NCI-H524 treated with DMSO at 0.1 percent for 48 hours (cell line): Measurements from ENCODE around the gene DMXL1.
"Not testable (repeated sequence)": the region's sequence is repeated elsewhere in the genome, so short reads cannot be mapped to it uniquely, and the experiment has no call there.

Experiments
- DNase-seq: peaks from one replicate; lab custom pipeline; 2025; lab: John Stamatoyannopoulos, UW

Gene DMXL1

DNA sequence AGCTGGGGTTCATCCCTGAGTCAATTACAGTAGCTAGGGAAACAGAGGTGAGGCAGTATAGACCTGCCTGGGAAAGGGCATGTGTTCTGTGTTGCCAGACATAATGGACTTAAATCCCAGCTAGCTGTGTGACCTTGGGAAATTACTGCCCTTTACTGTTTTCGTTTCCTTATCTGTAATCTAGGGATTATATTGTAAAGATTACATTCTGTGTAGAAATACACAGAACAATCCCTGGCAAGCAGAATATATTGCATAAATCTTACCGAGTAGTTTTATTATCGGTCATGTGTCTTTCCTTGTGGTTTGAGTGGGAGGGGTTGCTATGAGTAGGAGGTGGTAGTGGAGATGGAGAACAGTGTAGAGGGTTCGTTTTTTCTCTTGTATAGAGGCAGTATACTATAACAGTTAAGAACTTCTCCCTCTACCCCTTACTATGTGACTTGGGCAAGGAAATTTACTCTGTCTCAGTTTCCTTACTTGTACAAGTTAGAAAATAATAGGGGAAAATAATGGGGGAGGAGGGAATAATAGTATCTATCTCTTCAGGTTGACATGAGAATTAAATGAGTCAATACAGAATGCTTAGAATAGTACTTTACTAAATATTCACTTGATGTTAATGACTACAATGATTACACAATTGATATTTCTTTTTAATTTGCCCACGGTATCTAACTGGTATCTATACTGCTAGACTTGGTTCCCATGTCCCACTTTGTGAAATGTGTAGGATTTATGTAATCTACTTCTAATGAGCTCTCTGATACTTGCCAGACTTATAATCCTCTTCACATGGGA, 7.1 kb upstream of the DMXL1 start:
- no peak for DNase-seq

DNA sequence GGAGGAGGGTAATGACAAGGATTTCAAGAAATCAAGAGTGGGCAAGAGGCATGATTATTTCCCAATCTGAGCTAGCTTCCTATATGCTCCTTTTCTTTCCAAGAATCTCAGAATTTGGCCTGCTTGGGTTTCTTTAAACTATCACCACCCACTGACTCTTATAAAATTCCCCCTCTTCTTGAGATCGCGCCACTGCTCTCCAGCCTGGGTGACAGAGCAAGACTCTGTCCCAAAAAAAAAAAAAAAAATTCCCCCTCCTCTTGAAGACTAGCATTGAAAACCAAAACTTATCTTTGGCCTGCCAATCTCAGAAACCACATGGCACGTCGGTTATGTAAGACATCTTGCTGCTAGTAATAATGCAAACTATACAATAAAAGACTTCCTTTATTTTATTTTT, 3.4 kb upstream of the DMXL1 start:
- DNase-seq: no peak

DNA sequence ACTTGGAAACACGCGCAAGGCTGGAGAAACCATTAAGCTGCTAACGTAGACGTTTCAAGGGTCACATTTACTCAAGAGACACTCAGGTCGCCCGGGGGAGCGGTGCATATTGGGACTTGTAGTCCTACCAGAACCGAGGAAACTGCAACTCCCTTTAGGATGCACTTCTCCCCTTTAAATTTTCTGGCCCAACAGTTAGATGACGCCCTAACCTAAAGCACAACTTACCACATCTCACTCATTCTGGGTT, 384 bp upstream of the DMXL1 start:
- peak; percentile 86 for DNase-seq

DNA sequence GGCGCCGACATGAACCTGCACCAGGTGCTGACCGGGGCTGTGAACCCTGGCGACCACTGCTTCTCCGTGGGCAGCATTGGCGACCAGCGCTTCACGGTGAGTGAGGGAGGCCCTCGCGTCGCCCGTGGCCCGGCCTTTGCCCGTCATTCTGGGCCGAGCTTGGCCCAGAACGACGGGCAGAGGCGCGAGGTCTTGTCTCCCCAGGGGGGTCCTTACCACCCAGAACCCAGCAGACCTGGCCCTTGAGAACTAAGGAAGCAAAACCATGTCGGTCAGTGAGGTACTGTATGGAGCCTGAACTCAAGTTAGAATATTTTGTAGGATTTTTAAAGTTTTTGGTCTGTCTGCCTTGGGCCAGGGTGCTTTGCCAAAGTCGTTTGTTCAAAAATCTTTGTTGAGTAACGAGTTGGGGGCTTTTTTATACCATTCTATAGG, 691 bp downstream of the DMXL1 start:
- no peak for DNase-seq

DNA sequence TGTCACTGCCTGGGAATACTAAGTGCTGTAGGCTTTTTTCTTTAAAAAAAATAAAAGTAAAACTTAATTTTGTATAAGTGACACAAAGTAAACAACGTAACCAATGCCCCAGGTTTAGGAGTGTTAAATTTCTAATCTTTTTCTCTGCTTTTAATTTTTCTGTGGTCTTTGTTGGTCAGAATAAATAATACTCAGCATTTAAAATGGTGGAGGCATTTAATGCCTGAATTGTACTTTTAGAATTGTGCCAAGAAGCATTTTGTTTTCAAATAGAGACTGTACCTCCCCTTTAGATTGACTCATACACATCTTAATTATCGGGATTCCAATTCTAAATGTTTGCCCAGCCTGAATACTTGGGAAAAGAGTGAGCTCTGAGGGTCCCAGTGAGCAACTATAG, 1.6 kb downstream of the DMXL1 start:
- no peak for DNase-seq

DNA sequence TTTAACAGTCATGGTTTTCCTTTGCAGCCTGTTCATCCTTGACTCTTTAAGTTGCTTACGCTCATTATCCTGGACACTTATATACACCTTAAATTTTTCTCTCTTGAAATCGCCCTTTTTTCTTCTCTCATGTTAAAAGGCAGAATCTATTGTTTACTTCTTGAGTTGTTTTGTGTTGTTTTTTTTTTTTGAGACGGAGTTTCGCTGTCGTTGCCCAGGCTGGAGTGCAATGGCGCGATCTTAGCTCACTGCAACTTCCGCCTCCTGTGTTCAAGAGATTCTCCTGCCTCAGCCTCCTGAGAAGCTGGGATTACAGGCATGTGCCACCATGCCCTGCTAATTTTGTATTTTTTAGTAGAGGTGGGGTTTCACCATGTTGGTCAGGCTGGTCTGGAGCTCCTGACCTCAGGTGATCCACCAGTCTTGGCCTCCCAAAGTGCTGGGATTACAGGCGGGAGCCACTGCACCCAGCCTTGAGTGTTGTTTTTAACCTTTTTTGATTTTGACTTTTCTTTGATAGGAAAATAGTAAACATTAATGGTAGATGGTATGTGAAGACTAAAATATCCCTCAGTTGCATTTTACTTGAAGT, 3.0 kb downstream of the DMXL1 start:
- not testable (repeated sequence) for DNase-seq

DNA sequence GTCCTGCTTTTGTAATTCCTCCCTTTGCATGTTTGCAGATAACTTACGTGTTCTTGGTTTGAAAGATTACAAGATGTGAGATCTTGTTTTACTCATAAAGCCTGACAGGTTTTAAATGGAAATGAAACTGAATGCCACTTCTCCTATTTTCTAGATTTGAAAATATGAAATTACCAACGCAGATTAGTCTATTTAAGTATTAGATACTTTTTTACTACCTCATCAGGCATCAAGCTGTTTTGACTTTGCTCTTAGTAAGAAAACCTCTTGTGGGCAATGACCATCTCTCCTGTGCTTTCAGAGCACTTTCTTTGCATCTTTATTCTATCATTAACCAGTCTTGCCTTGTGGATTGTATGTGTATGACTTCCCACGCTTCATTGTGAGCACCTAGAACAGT, 3.5 kb downstream of the DMXL1 start:
- DNase-seq: no peak

DNA sequence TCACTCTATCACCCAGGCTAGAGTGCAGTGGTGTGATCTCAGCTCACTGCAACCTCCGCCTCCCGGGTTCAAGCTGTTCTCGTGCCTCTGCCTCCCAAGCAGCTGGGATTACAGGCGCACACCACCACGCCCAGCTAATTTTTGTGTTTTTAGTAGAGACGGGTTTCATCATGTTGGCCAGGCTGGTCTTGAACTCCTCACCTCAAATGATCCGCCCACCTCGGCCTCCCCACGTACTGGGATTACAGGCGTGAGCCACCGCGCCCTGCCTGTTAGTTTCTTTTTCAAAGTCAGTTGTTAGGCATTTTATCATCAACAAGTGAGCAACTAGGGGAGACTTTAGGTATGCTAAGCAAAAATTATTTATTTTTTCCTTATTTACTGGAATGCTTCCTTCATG, 4.4 kb downstream of the DMXL1 start:
- not testable (repeated sequence) for DNase-seq

DNA sequence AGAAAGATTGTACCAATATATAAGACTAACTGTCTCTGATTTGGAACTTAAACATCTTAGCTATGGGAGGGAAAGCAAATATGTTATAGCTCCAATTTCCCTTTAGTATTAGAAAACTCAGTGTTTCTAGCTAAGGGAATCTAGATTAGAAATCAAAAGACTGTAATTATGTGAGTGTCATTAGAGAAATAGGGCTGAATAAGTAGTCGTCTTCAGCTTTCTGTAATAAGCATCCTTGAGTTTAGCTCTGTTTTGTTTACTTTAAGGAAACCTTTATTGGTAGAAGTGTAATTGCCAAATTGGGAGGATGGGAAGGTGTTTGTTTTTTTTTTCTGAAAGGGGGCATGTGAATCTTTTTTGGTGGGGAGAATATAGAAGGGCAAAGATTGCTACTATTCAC, 5.2 kb downstream of the DMXL1 start:
- DNase-seq: no peak

DNA sequence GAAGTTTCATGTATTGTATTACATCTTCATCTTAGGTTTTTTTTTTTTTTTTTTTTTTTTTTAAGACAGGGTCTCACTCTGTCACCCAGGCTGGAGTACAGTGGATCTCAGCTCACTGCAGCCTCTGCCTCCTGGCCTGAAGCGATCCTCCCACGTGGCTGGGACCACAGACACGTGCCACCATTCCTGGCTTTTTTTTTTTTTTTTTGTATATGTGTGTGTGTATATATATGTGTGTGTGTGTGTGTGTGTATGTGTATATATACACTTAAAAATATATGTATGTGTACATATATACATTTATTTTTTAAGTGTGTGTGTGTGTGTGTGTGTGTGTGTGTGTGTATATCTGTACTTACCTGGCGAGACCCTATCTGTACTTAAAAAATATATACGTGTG, 6.6 kb downstream of the DMXL1 start:
- no peak for DNase-seq

DNA sequence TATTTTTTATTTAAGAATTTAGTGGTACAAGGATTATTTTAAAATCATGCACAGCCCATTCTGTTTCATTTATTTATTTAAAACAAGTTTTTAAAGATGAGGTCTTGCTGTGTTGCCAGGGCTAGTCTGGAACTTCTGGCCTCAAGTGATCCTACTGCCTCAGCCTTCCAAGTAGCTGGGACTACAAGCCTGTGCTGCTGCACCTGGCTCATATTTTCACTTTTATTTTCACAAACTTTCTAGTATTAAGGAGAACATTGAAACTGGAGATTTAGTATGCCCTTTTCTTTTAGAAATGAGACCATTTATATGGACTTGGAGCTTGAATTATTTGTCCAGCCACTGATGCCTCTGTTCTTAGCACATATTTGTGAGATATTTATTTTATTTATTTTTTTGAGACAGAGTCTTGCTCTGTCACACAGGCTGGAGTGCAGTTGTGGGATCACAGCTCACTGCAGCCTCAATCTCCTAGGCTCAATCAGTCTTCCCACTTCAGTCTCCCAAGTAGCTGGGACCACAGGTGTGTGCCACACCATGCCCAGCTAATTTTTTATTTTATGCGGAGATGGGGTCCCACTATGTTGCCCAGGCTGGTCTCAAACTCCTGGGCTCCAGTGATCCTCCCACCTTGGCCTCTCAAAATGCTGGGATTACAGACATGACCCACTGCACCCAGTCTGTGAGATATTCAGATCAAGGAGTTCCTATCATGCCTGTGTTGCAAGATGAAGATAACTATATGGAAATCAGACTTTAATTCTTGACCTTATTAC, 7.4 kb downstream of the DMXL1 start:
- DNase-seq: no peak

DNA sequence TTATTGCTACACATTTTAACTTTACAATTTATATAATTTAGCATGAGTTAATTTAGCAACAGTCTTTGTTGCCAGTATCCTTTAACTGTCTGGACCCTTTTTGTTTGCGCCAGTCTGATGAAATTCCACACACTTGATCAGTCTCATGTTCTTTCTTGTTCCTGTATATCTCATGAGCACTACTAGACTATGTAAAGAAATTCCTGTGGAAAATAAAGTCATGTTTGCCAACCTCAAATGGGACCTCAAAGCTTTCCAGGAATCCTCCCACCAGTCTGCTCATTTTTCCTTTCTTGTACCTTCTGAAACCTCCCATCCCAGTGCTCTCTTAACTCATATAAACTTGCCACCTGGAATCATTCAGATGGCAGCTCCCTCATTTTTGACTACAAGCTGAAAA, 8.0 kb downstream of the DMXL1 start:
- DNase-seq: no peak

DNA sequence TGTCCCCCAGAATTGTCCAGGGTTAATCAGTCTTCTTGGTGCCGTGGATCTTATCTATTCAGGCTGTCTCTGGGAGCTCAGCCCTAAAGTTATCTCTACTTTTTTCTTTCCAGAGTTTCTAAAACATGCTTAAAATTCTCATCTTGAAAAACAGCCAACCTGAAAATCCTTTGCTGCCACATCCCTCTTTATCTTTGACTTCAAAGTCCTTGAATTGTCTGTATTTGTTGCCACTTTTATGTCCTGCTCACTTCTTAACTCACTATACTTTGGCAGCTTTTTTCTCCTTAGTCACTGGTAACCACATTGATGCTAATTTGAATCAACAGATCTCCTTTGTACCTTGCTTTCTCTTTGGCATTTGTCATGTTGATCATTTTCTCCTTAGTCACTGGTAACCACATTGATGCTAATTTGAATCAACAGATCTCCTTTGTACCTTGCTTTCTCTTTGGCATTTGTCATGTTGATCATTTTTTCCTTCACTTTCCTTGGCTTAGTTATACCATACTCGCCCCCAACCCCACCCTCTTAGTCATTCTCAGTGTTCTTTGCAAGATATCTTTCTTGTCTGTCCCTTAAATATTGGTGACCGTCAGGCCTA, 8.5 kb downstream of the DMXL1 start:
- no peak for DNase-seq

DNA sequence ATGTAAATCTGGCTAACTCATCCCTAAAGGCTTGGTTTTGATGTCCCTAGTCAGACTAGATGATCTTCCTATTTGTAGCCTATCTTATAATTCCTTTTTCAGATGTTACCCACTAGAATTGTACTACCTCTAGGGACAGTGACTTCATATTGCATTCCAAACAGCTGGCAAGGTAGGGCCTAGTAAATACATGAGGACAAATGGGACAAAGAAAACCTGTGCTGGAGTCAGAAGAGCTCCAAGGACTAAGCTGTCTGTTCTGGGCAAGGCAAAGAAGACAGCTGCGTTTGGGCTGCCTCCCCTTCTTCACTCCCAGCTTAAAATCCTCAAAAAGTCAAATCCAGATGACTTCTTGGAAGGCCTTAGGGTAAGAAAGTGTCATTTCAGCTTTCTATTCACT, 10.0 kb downstream of the DMXL1 start:
- DNase-seq: no peak

DNA sequence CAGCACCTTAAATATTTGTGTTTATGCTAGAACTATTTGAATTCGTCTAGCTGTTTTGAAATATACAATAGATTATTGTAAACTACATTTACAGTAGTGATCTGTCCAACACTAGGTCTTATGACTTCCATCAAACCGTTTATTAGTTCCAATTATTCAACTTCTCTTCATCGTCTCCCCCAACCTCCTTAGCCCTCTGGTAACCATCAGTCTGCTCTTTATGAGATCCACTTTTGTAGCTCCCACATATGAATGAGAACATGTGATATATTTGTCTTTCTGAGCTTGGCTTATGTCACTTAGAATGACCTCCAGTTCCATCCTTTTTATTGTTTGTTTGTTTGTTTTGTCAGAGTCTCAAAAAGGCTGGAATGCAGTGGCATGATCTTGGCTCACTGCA, 11.8 kb downstream of the DMXL1 start:
- no peak for DNase-seq

DNA sequence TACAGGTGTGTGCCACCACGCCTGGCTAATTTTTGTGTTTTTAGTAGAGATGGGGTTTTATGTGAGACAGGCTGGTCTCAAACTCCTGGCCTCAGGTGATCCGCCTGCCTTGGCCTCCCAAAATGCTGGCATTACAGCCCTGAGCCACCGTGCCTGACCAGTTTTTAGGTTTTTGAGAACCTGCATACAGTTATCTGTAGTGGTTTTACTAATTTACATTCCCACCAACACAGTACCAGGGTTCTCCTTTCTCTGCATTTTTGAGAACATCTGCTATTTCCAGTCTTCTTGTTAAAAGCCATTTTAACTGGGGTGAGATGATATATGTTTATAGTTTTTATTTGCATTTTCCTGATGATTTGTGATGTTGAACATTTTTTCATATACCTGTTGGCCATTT, 12.8 kb downstream of the DMXL1 start:
- no peak for DNase-seq

DNA sequence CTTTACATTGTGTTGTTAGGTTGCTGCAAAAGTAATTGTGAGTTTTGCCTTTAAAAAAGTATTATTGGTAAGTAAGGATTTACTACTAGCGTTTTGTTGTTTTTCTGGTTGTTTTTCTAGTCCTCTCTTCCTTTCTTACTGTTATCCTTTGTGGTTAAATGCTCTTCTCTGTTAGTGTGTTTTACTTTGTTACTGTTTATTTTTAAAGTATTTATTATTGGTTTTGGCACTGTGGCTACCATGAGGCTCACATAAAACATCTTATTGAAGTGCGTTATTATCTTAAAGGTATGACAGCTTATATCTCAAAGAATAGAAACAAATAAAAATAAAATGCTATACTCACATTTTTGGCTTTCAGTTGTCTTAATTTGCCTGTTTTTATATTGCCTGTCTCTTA, 17.6 kb downstream of the DMXL1 start:
- no peak for DNase-seq

DNA sequence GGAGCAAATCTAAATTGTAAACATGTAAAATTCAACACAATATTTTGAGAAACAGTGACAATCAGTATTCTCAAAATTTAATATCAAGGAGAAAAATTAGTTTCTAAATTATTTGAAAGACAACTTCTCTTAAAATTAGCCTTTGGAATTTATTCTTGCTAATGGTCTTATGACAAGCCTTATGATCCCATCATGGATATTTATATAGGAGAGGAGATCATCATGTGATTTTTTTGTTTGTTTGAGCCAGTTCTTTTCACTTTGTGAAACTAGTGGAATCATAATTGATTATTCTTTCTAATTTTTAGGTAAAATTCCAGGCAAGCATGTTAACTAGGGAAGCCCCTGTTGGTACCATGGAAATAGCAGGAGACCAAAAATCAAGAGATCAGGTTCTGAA, 24.7 kb downstream of the DMXL1 start:
- DNase-seq: no peak

DNA sequence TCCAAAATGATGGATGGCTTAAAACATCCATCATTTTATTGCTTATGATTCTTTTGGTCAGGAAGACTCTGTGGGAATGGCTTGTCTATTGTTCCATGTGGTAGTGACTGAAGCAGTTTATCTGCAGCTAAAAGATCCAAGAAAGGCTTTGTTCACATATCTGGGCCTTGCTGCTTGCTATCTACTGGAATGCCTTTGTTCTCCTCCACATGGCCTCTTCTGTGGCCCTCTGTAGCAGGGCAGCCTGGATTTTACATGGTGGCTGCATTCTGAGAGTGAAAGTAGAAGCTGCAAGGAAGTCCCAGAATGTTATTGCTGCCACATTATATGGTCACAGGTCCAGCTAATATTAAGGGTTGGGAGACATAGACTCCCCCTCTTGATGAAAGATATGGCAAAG, 35.1 kb downstream of the DMXL1 start:
- DNase-seq: no peak

DNA sequence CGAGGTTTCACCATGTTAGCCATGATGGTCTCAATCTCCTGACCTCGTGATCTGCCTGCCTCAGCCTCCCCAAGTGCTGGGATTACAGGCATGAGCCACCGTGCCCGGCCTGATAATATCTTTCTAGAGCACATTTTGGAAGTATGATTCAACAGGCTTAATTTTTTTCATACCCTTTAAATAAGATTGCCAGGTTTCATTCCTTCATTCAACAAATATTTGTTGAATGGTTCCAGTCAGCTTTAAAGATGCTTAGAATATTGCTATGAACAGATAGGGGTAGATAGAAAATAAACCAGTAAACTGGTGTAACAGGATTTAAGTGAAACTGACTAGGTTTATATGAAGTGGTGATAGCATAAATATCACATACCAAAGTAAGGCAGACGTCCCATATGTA, 41.3 kb downstream of the DMXL1 start:
- no peak for DNase-seq

DNA sequence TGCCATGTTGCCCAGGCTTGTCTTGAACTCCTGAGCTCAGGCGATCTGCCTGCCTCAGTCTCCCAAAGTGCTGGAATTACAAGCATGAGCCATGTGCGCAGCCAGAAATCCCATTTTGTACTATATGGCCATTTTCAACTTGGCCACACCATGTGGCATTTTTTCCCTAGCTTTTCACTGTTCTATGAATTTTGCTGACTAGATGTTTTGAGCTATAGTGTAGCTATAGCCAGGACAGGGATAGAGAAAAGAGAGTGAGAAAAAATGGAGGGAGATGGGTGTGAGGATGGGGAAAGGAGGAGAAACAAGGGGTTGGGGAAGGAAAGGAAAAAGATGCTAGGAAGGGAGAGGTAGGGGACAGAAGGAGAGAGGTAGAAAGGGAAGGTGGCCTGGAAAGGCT, 46.4 kb downstream of the DMXL1 start:
- no peak for DNase-seq

DNA sequence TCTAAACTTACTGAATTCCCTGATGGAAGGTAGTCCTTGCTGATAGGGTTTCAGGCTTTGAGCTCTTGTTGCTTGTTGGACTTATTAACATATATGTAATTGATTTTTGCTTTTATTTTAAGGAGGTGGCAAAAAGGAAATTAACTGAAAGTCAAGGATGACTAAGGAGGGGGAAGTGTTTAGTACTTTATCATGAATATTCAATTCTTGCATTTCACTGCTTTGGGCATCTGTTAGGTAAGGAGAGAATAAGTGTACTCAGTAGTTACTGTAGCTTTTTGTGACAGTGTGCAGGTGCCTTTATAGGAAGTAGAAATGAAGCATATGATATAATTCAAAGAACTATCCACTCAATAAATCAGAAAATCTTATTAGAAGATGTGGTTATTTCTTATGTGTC, 47.1 kb downstream of the DMXL1 start:
- DNase-seq: no peak

DNA sequence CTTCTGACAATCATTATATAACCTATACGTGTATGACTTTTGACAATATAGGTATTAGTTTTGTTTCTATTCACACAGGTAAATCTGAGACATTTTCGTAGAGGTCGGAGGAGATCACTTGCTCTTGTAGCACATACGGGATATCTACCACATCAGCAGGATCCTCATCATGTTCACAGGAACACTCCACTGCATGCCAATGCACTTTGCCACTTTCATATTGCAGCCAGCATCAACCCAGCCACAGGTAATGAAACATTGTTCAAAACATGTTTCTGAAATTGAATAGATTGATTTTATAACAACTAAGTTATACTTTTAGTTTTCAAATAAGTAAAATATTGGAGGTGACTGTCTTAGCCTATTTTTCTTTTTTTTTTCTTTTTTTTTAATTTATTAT, 50.0 kb downstream of the DMXL1 start:
- no peak for DNase-seq
